Peyer's patch (tissue), 4 donors: ENCODE results near the gene CLMP. TPM values are rescaled to one million over a fixed set of nuclear protein-coding genes. Genes with fewer than 3 reads are reported as not detected.

Experiments
- DNase-seq, 3 donors: peaks; one replicate each; pipeline ENCODE4 v3.0.0-alpha.2; 2017 to 2019
- H3K27ac ChIP-seq, 4 donors: fragments of 200-600 bp; sonication (generic); one replicate each; pipeline ENCODE4 v1.5.1; 2016 to 2019
- H3K27me3 ChIP-seq, 2 donors: fragments of 200-600 bp; sonication (generic); one replicate each; pipeline ENCODE4 v1.5.1; 2019
- H3K36me3 ChIP-seq, 3 donors: fragments of 200-600 bp; sonication (generic); one replicate each; pipeline ENCODE4 v1.5.1; 2016 to 2019
- H3K4me1 ChIP-seq, 4 donors: fragments of 200-600 bp; sonication (generic); one replicate each; pipeline ENCODE4 v1.5.1; 2016 to 2019
- H3K4me3 ChIP-seq, 4 donors: fragments of 200-600 bp; sonication (generic); 1 replicate in 3 of 4; 2 replicates in 1 of 4; pipeline ENCODE4 v1.5.1; 2016 to 2019; ENCODE audit warnings: mild to moderate bottlenecking in 1 of 4
- H3K9me3 ChIP-seq, 4 donors: fragments of 200-600 bp; sonication (generic); one replicate each; pipeline ENCODE4 v1.5.1; 2016 to 2019; ENCODE audit warnings: mild to moderate bottlenecking in 1 of 4
- POLR2A ChIP-seq, 2 donors: fragments of 450-650 bp; IDR thresholded peaks; one replicate each; pipeline ENCODE4 v1.5.1; 2017; ENCODE audit warnings: antibody characterized with exemption in 2 of 2, mild to moderate bottlenecking in 2 of 2, moderate library complexity in 2 of 2
- total RNA-seq, 4 donors: library from RNA; depleted of rRNA; stranded (reverse); fragments of >200 nt; gene quantifications; one replicate each; pipeline ENCODE4 v1.1.0, GENCODE V29; 2016
- TF ChIP-seq, protein P1 (sequence below), 6 experiments: fragments of 450-650 bp in 4 of 6; fragments of 200-600 bp in 2 of 6; sonication (generic) in 1 of 6; IDR thresholded peaks; one replicate each; pipeline ENCODE4 v1.5.1; 2017 to 2019; ENCODE audit warnings: antibody characterized with exemption in 6 of 6, mild to moderate bottlenecking in 3 of 6, moderate library complexity in 1 of 6

Gene CLMP
- total RNA-seq, 4 donors from 2014 or later: 8.4 to 48.7 (median 13.2) TPM

DNA sequence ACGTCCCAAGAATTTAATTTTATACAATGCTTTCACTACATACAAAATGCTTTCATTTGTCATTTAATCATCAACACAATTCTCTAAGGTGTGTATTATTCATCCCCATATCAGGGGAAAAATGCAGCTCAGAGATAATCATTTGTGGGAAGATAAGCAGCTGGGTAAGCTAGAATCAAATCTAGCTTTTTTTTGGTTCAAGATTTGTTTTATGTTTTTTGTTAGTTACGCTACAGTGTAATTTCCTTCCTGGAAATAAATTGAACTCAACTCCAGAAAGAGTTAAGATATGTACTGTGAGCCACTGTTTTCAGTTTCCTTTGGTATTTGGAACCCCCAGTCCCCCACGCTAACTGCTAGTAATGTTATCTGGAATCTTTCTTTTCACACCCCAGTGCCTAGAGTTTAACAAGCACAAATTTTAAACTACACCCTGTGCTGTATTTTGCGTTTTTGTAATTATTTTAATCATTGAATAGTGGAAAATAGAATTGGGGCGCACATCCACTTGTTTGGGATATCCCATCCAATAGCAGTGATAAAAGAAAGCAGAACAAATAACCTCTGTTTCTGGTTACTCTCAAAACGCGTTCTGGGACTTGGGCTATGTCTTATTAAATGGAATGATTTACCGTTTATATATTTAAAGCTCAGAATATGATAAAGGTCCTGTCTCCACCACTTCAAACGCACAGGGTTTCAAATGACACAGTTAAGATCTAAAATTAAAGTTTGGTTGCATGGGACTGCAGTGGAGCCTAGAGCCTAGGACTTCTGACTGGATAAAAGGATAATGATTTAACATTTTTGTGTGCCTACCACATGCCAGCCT is 131.0 kb downstream of the CLMP start:
- peaks cover 0 to 28% (median 14%) of the 10 kb centered on the region in 4 donors for H3K4me1 ChIP-seq
- peak in 1 of 3 donors; percentile 4 for DNase-seq
- TF ChIP-seq, protein P1, sequence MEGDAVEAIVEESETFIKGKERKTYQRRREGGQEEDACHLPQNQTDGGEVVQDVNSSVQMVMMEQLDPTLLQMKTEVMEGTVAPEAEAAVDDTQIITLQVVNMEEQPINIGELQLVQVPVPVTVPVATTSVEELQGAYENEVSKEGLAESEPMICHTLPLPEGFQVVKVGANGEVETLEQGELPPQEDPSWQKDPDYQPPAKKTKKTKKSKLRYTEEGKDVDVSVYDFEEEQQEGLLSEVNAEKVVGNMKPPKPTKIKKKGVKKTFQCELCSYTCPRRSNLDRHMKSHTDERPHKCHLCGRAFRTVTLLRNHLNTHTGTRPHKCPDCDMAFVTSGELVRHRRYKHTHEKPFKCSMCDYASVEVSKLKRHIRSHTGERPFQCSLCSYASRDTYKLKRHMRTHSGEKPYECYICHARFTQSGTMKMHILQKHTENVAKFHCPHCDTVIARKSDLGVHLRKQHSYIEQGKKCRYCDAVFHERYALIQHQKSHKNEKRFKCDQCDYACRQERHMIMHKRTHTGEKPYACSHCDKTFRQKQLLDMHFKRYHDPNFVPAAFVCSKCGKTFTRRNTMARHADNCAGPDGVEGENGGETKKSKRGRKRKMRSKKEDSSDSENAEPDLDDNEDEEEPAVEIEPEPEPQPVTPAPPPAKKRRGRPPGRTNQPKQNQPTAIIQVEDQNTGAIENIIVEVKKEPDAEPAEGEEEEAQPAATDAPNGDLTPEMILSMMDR (IDR thresholded peaks at IDR 0.05): no peak
- TF ChIP-seq POLR2A (IDR thresholded peaks at IDR 0.05): no peak
- H3K9me3 ChIP-seq: no peaks in the 10 kb centered on the region
- no peaks in the 10 kb centered on the region for H3K27me3 ChIP-seq
- H3K27ac ChIP-seq: peak overlapping the region; percentile 97 to 100 (median 100)
- H3K4me3 ChIP-seq: peak overlapping the region; percentile 86 to 96 (median 93)
- peaks cover 0 to 14% (median 0%) of the 10 kb centered on the region in 3 donors for H3K36me3 ChIP-seq

DNA sequence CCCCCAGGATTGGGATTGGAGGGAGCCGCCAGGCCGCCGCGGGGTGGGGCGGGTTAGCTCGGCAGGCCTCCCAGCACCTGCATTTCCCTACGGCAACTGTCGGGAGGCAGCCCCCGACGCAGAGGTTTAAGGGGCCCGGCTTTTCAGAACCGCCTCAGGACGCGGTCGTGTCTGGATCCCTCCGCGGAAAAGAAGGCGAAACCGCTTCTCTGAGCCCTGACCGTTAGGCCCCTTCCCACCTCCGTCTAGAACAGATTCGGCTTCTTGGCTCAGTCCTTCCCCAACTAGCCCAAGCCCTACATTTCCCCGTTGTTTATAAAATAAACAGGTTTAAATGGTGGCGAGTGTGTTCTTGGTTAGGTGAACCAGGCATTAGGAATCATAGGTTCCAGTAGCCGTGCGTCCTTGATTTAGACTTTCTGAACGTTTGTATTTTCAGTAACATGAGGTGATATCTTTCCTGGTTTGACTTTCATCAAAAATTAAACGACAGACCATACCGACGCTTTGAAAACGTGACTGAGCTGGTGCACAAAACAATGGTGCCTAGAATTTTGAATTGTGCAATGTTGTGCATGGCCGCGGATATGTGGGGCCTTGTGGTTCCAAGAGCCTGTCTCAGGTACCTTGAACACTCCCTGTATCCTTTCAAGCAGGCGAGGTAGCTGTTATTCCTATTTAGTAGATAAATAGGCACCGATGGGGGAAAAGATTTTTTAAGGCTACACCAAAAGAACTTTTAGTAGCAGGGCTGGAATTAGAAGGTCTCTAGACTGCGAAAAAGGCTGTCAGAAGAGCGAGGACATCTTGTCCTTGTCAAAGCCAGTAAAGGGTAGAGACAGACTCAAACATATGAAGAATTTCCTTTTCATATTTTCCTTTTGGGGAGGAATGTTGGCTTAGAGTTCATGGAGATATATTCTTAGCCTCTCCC is 131.9 kb downstream of the CLMP start:
- peak overlapping the region; percentile 86 to 96 (median 93) for H3K4me3 ChIP-seq
- H3K36me3 ChIP-seq: peaks cover 0 to 23% (median 0%) of the 10 kb centered on the region in 3 donors
- no peaks in the 10 kb centered on the region for H3K27me3 ChIP-seq
- peak in 2 of 3 donors; percentile 55 to 77 for DNase-seq
- peaks cover 0 to 36% (median 15%) of the 10 kb centered on the region in 4 donors for H3K4me1 ChIP-seq
- TF ChIP-seq, protein P1 (IDR thresholded peaks at IDR 0.05): peak in 1 of 6 experiments; percentile 7
- TF ChIP-seq POLR2A (IDR thresholded peaks at IDR 0.05): peak in 1 of 2 donors; percentile 6
- H3K27ac ChIP-seq: peak overlapping the region; percentile 97 to 100 (median 100)
- H3K9me3 ChIP-seq: no peaks in the 10 kb centered on the region

DNA sequence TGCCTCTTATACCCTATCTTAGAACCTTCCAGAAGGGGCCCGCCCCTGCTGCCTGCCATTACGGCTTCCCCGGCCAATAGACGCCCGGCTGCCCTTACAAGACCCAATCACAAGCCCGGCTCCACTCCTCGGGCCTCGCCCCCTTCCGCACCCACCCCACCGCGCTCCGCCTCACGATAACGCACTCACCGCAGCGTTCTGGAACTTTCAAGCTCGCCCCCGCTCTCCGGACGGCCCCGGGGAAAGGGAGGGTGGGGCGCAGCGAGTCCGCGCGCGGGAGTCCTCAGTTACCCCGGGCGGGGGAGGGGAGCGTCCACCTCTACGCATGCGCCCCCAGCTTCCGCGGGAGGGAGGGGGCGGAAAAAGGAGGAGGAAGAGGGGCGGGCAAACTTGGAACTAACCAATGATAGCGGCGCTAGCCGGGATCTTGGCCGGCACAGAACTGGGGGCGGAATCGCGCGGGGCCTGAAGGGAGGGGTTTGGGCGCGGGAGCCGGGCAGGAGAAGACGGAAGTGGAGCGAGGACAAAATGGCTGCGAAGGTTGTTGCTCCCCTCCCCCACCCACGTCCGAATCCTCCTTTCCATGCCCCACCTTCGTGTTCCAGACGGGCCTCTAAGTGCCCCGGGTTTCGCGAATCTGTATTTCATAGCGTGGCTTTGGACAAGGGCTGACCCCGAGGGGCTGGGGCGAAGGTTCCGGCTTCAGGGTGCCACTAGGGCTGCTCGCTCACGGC is 132.7 kb downstream of the CLMP start:
- peaks cover 0 to 32% (median 0%) of the 10 kb centered on the region in 3 donors for H3K36me3 ChIP-seq
- TF ChIP-seq, protein P1 (IDR thresholded peaks at IDR 0.05): no peak
- no peak for TF ChIP-seq POLR2A (IDR thresholded peaks at IDR 0.05)
- peak overlapping the region; percentile 97 to 100 (median 100) for H3K27ac ChIP-seq
- H3K27me3 ChIP-seq: no peaks in the 10 kb centered on the region
- peak overlapping the region; percentile 86 to 96 (median 93) for H3K4me3 ChIP-seq
- DNase-seq: peak; percentile 98 to 99 (median 99)
- H3K9me3 ChIP-seq: no peaks in the 10 kb centered on the region
- H3K4me1 ChIP-seq: peaks cover 0 to 42% (median 15%) of the 10 kb centered on the region in 4 donors

DNA sequence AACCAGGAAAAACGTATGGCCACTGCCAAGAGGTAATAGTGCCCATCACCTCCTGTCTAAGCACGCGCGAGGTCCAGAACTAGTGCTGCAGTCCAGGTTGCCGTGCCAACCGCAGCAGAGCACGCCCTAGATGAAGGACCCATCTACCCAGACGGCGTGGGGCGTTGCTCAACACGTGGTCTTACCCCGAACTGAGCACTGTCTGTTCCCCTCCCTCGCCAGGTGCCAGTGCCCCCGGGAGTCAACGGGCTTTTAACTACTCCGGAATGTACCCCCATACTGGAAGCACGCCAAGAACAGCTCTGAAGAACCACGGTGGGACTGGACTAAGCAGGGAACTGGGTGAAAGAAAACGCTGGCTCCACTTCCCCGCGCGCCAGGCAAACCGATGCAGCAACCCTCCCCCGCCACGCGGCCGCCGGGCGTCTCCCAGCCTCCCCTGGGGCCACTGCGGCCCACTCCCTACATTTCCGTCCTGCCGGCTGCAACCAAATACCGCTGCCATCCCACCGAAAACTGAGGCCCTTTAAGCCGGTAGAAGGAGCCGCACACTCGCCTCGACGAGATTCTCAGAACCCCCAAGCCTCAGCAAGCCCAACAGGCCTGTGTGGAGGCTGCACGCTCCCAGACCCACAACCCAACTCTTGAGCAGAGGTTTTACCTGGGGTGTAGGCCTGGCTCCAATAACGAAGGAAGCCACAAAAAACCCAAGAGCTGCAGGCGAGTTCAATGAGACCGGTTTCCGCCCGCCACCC is 133.5 kb downstream of the CLMP start, which contains the start of gene HSPA8:
TSS of gene HSPA8 (minus strand) at position 734 of the 755 bp plus-strand sequence. CDS start 812 bp downstream, outside the sequence.
- H3K27me3 ChIP-seq: no peaks in the 10 kb centered on the region
- peak within 1 kb of the TSS; percentile 86 to 96 (median 93) for H3K4me3 ChIP-seq
- H3K9me3 ChIP-seq: no peaks in the 10 kb centered on the region
- H3K4me1 ChIP-seq: peaks cover 0 to 47% (median 17%) of the 10 kb centered on the region in 4 donors
- H3K27ac ChIP-seq: peak within 1 kb of the TSS; percentile 97 to 100 (median 100)
- TF ChIP-seq POLR2A (IDR thresholded peaks at IDR 0.05): peak; percentile 99
- TF ChIP-seq, protein P1 (IDR thresholded peaks at IDR 0.05): peak in 1 of 6 experiments; percentile 20
- peaks cover 0 to 39% (median 0%) of the 10 kb centered on the region in 3 donors for H3K36me3 ChIP-seq
- DNase-seq: peak; percentile 70 to 87 (median 78)
